HL-60 (cell line): Measurements from ENCODE around the gene ADAMTS13.

Experiments
- POLR2AphosphoS5 ChIP-seq: IDR thresholded peaks from 2 replicates; pipeline ENCODE4 v1.6.1; 2012; ENCODE audit warnings: low read depth
- TF ChIP-seq, protein P1 (sequence below): IDR thresholded peaks from one replicate; pipeline ENCODE4 v1.5.1; 2011; ENCODE audit warnings: low read length, control low read depth, inconsistent platforms; ENCODE audit not compliant: insufficient read depth
- TF ChIP-seq, protein P2 (sequence below): IDR thresholded peaks from 2 replicates; pipeline ENCODE4 v1.6.1; 2012; ENCODE audit warnings: low read depth; ENCODE audit not compliant: insufficient replicate concordance

DNA sequence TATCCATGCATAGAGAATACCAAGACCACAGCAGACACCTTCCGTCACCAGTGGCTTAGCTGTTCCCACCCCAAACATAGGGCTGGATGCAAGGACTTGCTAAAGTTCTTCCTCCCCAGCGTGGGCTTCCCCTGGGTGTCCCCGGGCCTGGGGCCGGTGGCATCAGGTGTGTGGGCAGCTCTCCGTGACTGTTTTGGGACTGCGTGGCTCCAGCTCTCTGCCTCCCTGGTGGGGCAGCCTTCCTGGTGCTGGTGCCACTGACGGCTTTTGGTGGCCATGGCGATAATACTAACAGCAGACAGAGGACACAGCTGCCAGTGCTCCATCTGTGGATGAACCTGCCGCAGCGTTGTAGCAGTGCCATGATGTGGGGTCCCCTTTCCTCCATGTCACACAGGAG is 42.5 kb downstream of the ADAMTS13 start:
- TF ChIP-seq POLR2AphosphoS5 = no peak
- TF ChIP-seq, protein P1, sequence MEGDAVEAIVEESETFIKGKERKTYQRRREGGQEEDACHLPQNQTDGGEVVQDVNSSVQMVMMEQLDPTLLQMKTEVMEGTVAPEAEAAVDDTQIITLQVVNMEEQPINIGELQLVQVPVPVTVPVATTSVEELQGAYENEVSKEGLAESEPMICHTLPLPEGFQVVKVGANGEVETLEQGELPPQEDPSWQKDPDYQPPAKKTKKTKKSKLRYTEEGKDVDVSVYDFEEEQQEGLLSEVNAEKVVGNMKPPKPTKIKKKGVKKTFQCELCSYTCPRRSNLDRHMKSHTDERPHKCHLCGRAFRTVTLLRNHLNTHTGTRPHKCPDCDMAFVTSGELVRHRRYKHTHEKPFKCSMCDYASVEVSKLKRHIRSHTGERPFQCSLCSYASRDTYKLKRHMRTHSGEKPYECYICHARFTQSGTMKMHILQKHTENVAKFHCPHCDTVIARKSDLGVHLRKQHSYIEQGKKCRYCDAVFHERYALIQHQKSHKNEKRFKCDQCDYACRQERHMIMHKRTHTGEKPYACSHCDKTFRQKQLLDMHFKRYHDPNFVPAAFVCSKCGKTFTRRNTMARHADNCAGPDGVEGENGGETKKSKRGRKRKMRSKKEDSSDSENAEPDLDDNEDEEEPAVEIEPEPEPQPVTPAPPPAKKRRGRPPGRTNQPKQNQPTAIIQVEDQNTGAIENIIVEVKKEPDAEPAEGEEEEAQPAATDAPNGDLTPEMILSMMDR = no peak
- TF ChIP-seq, protein P2, sequence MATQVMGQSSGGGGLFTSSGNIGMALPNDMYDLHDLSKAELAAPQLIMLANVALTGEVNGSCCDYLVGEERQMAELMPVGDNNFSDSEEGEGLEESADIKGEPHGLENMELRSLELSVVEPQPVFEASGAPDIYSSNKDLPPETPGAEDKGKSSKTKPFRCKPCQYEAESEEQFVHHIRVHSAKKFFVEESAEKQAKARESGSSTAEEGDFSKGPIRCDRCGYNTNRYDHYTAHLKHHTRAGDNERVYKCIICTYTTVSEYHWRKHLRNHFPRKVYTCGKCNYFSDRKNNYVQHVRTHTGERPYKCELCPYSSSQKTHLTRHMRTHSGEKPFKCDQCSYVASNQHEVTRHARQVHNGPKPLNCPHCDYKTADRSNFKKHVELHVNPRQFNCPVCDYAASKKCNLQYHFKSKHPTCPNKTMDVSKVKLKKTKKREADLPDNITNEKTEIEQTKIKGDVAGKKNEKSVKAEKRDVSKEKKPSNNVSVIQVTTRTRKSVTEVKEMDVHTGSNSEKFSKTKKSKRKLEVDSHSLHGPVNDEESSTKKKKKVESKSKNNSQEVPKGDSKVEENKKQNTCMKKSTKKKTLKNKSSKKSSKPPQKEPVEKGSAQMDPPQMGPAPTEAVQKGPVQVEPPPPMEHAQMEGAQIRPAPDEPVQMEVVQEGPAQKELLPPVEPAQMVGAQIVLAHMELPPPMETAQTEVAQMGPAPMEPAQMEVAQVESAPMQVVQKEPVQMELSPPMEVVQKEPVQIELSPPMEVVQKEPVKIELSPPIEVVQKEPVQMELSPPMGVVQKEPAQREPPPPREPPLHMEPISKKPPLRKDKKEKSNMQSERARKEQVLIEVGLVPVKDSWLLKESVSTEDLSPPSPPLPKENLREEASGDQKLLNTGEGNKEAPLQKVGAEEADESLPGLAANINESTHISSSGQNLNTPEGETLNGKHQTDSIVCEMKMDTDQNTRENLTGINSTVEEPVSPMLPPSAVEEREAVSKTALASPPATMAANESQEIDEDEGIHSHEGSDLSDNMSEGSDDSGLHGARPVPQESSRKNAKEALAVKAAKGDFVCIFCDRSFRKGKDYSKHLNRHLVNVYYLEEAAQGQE = no peak
